ENCODE data around the gene DLG1. TPM values are rescaled to one million over a fixed set of nuclear protein-coding genes. Genes with fewer than 3 reads are reported as not detected.

DLG1 gene
- total RNA-seq, 1 donor from 2014 or later, result 84.1 TPM

DNA sequence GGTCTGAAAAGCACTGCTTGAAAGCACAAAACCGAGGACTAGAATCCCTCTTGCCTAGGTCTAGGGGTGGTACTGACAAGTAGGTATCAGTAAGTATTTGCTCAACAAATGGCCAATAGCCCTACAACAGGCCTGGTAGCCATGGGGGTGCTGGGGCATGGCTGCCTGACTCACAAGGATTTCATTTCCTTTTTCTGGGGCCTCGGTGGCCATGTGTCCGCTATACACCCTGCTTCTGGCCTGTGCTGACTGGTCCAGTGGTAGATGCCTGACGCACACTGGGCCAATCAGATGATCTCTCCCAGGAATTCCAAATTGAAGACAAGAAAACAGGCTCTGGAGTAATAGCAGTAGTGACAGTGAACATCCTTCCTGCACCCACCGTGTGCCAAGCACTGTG, 298.2 kb downstream of the DLG1 start:
- Mint-ChIP-seq H3K27ac (no peak overlapping the region), H3K9me3 (no peaks in the 10 kb centered on the region), H3K4me3 (no peak overlapping the region), H3K36me3 (ENCODE audit: low read depth) (no peaks in the 10 kb centered on the region), H3K27me3 (peaks cover 2% of the 10 kb centered on the region), H3K4me1 (peaks cover 9% of the 10 kb centered on the region)
- intact Hi-C loops (cut with micrococcal nuclease), result no loop called here
- no peak for DNase-seq

DNA sequence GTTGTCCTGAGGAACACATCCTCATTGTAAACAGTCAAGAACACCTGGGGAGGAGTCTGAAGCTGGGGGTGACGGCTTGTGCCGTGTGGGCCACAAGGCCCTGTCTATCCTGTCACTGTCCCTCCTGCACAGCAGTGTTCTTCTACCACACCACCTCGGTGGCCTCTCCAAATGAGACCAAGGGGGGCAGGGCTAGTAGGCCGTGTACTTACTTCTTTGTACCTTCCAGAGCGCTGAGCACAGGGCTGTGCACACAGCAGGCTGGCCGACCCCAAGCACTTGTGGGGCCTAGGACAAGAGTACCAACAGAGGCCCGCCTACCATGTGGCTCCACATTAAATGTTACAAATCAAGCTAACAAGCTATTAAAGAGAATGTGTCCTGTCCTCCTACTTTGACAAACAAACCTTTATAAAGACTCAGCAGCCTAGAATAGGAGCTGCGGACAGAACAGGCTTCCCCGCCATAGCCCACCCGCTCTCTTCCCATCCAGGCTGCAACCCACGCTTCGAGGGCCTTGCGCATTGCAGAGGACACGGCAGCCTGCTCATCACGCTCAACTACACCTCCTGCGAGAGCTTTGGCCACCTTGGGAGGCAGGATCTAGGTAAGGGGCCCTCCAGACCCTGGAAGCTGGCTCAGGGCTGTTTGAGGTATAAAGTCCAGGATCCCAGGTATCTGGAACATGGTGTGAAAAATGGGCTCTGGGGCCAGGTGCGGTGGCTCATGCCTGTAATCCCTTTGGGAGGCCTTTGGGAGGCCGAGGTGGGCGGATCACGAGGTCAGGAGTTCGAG, 299.2 kb downstream of the DLG1 start:
- H3K27me3 Mint-ChIP-seq, result peaks cover 2% of the 10 kb centered on the region
- no peaks in the 10 kb centered on the region for H3K36me3 Mint-ChIP-seq (ENCODE audit: low read depth)
- no peaks in the 10 kb centered on the region for H3K9me3 Mint-ChIP-seq
- no peak overlapping the region for H3K4me3 Mint-ChIP-seq
- H3K4me1 Mint-ChIP-seq, result peaks cover 6% of the 10 kb centered on the region
- DNase-seq, result no peak
- no peak overlapping the region for H3K27ac Mint-ChIP-seq
- intact Hi-C loops (cut with micrococcal nuclease), result no loop called here

DNA sequence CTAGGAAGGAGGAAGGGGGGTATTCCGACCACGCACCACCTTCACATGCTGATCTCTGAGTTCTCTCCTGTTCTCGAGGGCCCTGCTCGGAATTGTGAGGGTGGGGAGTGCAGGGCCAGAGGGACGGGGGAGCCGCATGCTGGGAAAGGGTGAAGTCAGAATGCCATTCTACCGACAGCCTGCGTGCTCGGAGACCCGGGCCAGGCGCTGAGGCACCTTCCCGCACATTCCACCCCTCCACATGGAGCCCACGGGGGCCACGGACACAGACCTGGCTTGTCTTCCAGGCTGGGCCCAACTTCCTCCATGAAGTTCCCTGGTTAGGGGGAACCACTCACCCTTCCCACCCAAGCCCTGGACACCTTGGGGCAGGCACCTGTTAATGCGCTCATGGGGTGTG, 301.1 kb downstream of the DLG1 start:
- no peaks in the 10 kb centered on the region for H3K9me3 Mint-ChIP-seq
- no peaks in the 10 kb centered on the region for H3K36me3 Mint-ChIP-seq (ENCODE audit: low read depth)
- H3K4me1 Mint-ChIP-seq, result peaks cover 2% of the 10 kb centered on the region
- intact Hi-C loops (cut with micrococcal nuclease), result no loop called here
- no peak overlapping the region for H3K4me3 Mint-ChIP-seq
- peaks cover 2% of the 10 kb centered on the region for H3K27me3 Mint-ChIP-seq
- no peak overlapping the region for H3K27ac Mint-ChIP-seq
- DNase-seq, result no peak

DNA sequence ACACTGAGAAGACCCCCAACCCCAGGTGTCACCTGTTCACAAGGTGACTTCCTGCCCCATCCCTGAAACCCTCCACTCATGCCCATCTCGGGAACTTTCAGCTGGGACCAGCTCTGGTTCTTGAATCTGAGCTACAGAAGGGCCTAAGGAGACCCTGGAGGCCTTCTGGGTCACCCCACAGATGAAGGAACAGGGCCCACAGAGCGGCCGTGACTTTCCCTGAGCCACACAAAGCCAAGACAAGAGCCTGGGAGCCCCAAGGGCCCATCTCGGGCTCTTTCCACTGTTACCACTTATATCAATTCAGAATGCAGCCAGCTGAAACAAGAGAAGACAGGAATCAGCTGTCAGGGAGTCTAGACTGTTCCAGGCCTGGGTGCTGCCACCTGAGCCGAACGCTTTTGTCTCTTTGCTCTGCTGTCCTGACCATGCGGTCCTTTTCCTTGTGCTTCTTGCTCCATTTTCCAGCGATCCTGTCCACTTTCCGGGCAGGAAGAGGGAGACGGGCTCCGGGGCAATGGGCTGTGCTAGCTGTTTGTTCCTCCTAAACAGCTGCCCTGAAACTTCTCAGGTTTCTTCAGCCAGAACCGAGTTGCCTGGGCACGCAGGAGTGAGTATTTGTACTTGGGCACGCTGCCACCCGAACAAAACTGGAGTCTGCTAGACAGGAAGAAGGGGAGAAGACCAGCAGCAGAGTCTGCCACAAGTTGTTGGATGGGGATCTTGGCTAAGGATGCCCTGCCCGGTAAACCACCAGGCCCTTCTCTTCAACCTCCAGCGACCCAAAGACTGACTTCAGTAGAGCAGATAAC, 301.8 kb downstream of the DLG1 start:
- Mint-ChIP-seq H3K9me3 (no peaks in the 10 kb centered on the region), H3K27ac (no peak overlapping the region), H3K4me3 (no peak overlapping the region), H3K4me1 (peaks cover under 1% of the 10 kb centered on the region), H3K36me3 (ENCODE audit: low read depth) (no peaks in the 10 kb centered on the region), H3K27me3 (peaks cover 2% of the 10 kb centered on the region)
- DNase-seq, result no peak
- intact Hi-C loops (cut with micrococcal nuclease), result no loop called here

DNA sequence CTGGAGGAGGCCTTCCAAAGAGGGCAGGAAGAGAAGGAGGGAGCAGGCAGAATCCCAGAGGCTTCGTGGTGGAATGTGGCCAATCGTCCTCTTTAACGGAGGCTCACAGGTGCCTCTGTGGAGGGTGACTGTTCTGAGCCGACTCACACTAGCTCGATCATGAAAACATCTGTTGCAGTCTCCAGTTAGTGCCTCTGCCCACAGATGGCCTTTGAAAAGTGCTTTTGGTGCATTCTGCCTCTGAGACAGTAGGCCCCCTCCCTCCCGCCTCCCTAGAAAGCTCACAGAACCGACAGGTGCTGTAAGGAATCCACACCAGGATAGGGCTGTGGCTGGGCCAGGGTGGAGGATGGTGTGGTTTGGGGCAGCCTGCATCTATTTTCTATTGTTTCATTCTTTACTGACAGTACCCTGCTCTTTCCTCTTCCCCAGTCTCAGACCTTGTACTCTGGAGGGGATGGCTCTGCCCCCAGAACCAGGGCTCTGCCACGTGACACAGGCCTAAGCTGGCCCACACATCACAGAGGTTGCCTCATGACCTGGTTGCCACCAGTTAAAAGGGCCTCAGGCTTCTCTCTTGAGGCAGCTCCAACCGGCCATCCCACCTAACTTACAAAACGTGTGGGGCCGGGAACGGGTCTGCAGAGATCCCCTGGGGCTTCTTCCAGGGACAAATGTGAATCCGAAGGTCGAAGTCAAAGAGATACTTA, 302.6 kb downstream of the DLG1 start:
- Mint-ChIP-seq H3K27ac (no peak overlapping the region), H3K4me1 (no peaks in the 10 kb centered on the region), H3K36me3 (ENCODE audit: low read depth) (no peaks in the 10 kb centered on the region), H3K4me3 (no peak overlapping the region), H3K27me3 (no peaks in the 10 kb centered on the region), H3K9me3 (no peaks in the 10 kb centered on the region)
- intact Hi-C loops (cut with micrococcal nuclease), result no loop called here
- DNase-seq, result no peak

DNA sequence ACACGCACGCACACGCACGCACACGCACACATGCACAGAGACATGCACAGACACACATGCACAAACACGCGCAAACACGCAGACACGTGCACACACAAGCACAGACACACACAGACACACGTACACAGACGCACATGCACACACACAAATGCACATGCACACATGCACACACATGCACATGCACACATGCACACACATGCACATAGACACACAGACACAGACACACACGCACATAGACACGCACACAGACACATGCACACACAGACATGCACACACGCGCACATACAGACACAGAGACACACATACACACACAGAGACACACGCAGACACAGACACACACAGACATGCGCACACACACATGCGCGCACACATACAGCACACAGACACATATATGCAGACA, 303.4 kb downstream of the DLG1 start:
- Mint-ChIP-seq H3K36me3 (ENCODE audit: low read depth) (no peaks in the 10 kb centered on the region), H3K27me3 (no peaks in the 10 kb centered on the region), H3K4me1 (no peaks in the 10 kb centered on the region), H3K4me3 (no peak overlapping the region), H3K9me3 (no peaks in the 10 kb centered on the region), H3K27ac (no peak overlapping the region)
- intact Hi-C loops (cut with micrococcal nuclease), result no loop called here
- DNase-seq, result no peak

DNA sequence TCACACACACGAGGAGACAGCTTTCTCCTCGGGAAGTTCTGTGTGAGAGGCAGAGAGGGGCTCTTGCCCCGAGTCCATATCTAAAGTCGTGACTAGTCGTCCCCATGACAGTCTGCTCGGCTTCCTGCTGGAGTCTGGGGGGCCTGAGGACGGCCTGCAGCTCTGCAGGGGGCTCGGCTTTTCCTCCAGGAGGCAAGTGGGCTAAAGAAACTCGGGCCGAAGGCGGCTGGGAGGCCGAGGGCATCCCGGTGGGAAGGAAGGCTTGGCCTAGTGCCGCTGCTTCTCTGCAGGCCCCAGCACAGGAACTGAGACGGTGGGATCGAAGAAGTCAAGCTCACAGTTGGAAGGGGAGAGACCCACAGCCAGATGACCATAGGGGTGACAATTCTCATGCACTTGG, 304.4 kb downstream of the DLG1 start:
- H3K4me3 Mint-ChIP-seq, result no peak overlapping the region

More for the DNA sequence above, 304.4 kb downstream of the DLG1 start:
- Mint-ChIP-seq H3K9me3 (no peaks in the 10 kb centered on the region), H3K4me1 (no peaks in the 10 kb centered on the region), H3K27me3 (no peaks in the 10 kb centered on the region), H3K27ac (no peak overlapping the region), H3K36me3 (ENCODE audit: low read depth) (no peaks in the 10 kb centered on the region)
- DNase-seq, result no peak
- intact Hi-C loops (cut with micrococcal nuclease), result no loop called here
